BJ (cell line): ENCODE results near the gene INAVA. TPM values are rescaled to one million over a fixed set of nuclear protein-coding genes. Genes with fewer than 3 reads are reported as not detected.

Experiments
- CTCF ChIA-PET: fragments of 350-600 bp; formaldehyde crosslinking; extraction: SDS; loops from one replicate; lab custom pipeline; 2021; ENCODE audit warnings: antibody characterized with exemption, inconsistent platforms; lab: Yijun Ruan, JAX
- POLR2A ChIA-PET: fragments of 300-600 bp; sonication (Branson Sonifier 250); formaldehyde crosslinking; extraction: SDS; loops from one replicate; lab custom pipeline; 2021; ENCODE audit warnings: antibody characterized with exemption; lab: Charles Lee
- DNase-seq: peaks from one replicate; pipeline ENCODE4 v3.0.0-alpha.2; 2011; ENCODE audit warnings: low read depth
- H3K27me3 ChIP-seq: 2 replicates; pipeline ENCODE4 v1.6.0; 2011; ENCODE audit warnings: low read length; ENCODE audit not compliant: control insufficient read depth, insufficient read depth
- H3K36me3 ChIP-seq: 2 replicates; pipeline ENCODE4 v1.5.1; 2011; ENCODE audit warnings: low read length; ENCODE audit not compliant: control insufficient read depth, insufficient read depth
- H3K4me3 ChIP-seq: 2 replicates; pipeline ENCODE4 v1.5.1; 2011; ENCODE audit warnings: low read depth, mild to moderate bottlenecking, control low read depth, low read length
- polyA plus RNA-seq: library from polyadenylated mRNA; depleted of rRNA; stranded (reverse); fragments of >200 nt; gene quantifications from 2 replicates; pipeline ENCODE4 v1.2.3, GENCODE V29; 2011
- TF ChIP-seq, protein P1 (sequence below): IDR thresholded peaks from 2 replicates; pipeline ENCODE4 v1.5.1; 2011; ENCODE audit warnings: low read depth, mild to moderate bottlenecking, control low read depth, inconsistent platforms, low read length, moderate library complexity; ENCODE audit not compliant: insufficient read depth

The INAVA gene
- polyA plus RNA-seq, 1 experiment = 0.01 TPM

DNA sequence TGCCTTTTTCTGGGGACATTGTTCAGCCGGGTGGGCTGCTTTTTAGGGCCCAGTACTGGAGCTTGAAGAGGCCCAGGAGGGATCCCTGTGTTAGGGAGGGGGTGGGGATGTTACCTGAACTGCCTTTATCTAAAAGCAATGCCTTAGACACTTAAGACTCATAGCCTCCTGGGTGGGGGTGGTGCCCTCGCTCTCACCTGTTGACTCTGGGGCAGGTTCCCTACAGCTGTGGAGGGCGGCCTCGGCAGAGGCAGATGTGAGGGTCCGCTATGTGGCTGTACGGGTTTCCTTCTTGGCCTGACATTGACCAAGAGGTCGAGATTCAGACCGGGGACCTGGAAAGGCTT, 716 bp downstream of the INAVA start:
- no peak overlapping the region for H3K4me3 ChIP-seq
- no peaks in the 10 kb centered on the region for H3K36me3 ChIP-seq
- POLR2A ChIA-PET = no interaction called here
- TF ChIP-seq, protein P1, sequence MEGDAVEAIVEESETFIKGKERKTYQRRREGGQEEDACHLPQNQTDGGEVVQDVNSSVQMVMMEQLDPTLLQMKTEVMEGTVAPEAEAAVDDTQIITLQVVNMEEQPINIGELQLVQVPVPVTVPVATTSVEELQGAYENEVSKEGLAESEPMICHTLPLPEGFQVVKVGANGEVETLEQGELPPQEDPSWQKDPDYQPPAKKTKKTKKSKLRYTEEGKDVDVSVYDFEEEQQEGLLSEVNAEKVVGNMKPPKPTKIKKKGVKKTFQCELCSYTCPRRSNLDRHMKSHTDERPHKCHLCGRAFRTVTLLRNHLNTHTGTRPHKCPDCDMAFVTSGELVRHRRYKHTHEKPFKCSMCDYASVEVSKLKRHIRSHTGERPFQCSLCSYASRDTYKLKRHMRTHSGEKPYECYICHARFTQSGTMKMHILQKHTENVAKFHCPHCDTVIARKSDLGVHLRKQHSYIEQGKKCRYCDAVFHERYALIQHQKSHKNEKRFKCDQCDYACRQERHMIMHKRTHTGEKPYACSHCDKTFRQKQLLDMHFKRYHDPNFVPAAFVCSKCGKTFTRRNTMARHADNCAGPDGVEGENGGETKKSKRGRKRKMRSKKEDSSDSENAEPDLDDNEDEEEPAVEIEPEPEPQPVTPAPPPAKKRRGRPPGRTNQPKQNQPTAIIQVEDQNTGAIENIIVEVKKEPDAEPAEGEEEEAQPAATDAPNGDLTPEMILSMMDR = no peak
- CTCF ChIA-PET = no interaction called here
- DNase-seq = no peak
- peaks cover 14% of the 10 kb centered on the region for H3K27me3 ChIP-seq

- POLR2A ChIA-PET = no interaction called here
- TF ChIP-seq, protein P1 = no peak
- H3K4me3 ChIP-seq = no peak overlapping the region
- no peaks in the 10 kb centered on the region for H3K36me3 ChIP-seq
- CTCF ChIA-PET = no interaction called here
- peaks cover 14% of the 10 kb centered on the region for H3K27me3 ChIP-seq
- no peak for DNase-seq
These were observed 1.3 kb downstream of the INAVA start for GRCh38 chr1:200895801-200896530.

- TF ChIP-seq, protein P1 = no peak
- H3K36me3 ChIP-seq = no peaks in the 10 kb centered on the region
- no peak overlapping the region for H3K4me3 ChIP-seq
- no peak for DNase-seq
- ChIA-PET CTCF (no interaction called here), POLR2A (no interaction called here)
- H3K27me3 ChIP-seq = peaks cover 14% of the 10 kb centered on the region
These were observed 2.0 kb downstream of the INAVA start for GRCh38 chr1:200896531-200897196.

DNA sequence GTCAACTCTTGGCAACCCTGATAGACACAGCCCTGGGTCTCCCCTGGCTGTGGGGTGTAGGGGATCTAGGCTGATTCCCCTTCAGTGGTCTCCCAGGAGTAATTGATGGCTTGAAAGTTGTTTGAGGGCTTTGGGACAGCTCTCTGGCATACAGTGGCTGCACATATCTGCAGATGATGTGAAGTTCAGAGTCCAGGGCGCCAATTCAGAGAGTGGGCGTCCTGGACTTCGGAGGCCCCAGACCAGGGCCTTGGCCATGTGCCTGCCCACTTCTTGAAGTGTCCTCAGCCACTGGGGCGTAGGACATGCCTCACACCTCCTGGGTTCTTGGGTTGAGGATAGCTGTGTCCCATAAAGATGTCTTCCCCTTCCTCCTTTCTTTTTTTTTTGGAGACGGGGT, 2.6 kb downstream of the INAVA start:
- TF ChIP-seq, protein P1 = no peak
- Histone ChIP-seq H3K4me3 (no peak overlapping the region), H3K36me3 (no peaks in the 10 kb centered on the region), H3K27me3 (peaks cover 10% of the 10 kb centered on the region)
- no peak for DNase-seq
- ChIA-PET POLR2A (no interaction called here), CTCF (no interaction called here)

DNA sequence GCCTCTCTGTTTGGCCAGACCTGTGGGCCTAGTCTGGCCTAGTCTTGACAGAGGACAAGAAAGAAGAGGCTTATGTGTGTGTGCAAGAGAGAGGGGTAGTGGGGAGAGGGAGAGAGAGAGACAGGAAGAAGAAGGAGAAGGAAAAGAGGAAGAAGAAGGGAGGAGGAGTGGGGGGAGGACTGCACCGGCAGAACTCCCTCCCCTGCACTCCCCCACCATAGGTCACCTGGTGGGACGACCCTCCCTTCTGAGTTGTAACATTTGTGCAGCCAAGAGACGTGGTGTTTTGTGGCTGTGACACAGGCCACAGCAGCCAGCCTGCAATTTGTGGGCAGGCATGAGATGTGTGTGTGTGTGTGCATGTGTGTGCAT, 4.3 kb downstream of the INAVA start:
- ChIA-PET POLR2A (no interaction called here), CTCF (interaction anchor here (0.7 to 1.4 kb wide), 2 partner anchors 20 to 28 kb away, joined by 3 read pairs; no protein-coding TSS in a partner anchor)
- no peaks in the 10 kb centered on the region for H3K36me3 ChIP-seq
- DNase-seq = no peak
- peaks cover 6% of the 10 kb centered on the region; the same call in 1 of the 2 replicates for H3K27me3 ChIP-seq
- TF ChIP-seq, protein P1 = no peak
- no peak overlapping the region for H3K4me3 ChIP-seq
